Activated T-cell treated with anti-CD3 and anti-CD28 coated beads for 4 hours (primary cell): ENCODE measurements around the gene METTL13.

ENCODE experiments used
- DNase-seq: peaks from one replicate; pipeline ENCODE4 v3.0.0-alpha.2; 2020

Gene METTL13

DNA sequence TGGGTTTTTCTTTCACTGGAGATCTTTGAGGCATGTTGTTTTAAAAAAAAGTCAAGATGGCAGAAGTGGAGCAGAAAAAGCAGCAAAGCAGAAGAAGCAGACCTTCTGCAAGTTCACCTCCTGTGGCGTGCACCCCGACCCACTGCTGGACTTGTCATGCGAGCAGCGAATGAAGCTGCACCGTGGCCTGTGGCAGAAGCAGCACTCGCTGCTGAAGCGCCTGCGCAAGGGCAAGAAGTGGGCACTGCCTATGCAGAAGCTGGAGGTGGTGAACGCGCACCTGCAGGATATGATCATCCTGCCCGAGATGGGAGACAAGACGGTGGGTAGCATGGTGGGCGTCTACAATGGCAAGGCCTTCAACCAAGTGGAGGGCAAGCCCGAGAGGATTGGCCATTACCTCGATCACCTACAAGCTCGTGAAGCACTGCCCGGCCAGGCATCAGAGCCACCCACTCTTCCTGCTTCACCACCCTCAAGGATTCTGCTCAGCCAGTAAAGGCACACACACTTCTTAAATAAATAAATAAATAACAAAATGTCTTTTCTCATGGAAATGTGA lies 22.1 kb downstream of the METTL13 start:
- DNase-seq = no peak

DNA sequence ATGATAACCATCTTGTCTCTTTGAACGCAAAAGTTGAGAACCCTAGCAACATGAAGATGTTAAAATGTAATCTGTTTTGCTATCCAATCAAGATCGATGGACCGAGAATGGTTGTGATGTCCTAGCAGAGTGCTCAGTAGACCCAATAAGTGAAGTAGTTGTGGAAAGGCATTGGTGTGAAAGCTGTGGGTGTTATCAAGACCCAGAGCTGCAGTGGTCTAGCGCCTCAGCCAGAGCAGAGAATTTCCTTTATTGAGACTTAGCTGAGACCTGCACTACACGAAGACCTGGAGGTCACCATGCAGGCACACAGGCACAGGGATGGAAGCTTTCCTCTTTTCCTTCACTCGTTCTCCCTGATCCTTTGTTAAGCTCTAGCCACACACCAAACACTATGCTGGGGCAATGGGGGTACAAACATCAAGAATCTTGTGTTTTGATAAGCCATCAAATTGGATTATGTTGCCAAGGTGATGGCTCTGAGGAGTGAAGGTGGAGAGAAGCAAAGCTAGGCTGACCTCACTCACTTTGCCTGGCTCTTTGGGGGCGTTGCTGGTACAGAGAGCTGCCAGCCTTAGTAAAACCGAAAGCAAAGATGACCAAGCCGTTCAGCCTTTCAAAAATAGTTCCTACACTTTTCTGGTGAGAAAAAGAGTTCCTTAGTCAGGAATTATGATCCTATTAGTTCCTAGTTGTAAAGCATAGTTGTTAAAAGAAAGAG lies 24.1 kb downstream of the METTL13 start:
- no peak for DNase-seq

DNA sequence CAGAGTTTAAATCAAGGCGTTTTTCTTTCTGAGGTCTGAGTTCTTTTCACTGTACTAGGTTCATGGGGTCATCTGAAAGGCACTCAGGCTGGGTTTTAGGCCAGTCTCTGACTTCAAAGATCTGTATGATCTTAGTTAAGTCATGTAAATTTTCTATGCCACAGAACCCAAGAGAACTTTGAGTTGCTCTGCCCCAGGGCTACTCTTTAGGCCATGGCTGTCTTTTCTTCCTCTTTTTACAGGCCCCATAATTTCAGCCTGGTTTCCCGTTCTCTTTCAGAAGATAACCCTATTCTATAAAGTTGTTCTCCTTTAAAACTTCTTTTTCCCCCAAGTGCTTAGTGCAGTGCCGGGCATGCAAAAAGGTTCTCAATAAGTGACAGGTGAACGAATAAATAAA lies 26.1 kb downstream of the METTL13 start:
- DNase-seq = no peak

DNA sequence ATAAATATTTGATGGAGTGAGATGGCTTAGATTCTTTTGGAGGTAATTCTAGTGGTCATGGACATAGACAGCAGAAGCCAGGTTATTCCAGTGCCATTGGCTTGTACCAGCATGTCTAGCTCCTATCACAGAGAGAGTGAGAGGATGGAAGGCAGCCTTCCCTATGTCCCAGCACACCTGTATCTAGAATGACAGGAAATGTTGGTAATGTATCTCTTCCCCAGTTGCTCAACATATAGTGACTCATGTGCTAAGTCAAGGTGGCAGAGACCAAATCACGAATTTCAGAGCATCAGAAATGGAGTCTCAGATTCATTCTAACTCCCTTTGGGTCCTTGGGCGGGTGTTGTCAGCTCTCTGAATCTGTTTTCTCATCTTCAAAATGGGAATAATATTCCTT lies 28.4 kb downstream of the METTL13 start:
- no peak for DNase-seq

DNA sequence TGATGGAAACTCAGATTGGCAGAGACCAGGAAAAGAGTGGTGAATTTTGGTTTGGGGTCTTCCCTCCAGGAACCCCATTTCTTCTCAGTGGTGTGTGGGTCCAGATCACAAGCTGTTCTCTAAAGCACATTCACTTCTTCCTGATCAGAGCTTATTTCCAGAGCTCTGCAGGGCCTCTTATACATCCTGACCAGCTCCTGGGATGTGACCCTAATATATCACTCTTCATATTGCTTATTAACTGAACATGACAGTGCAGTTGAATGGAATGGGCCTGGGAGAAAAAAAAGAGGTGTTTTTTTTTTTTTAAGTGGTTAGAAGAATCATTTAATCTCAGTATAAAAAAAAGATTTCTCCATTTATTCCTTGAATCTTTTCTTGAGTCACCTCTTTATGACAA lies 30.2 kb downstream of the METTL13 start:
- no peak for DNase-seq

DNA sequence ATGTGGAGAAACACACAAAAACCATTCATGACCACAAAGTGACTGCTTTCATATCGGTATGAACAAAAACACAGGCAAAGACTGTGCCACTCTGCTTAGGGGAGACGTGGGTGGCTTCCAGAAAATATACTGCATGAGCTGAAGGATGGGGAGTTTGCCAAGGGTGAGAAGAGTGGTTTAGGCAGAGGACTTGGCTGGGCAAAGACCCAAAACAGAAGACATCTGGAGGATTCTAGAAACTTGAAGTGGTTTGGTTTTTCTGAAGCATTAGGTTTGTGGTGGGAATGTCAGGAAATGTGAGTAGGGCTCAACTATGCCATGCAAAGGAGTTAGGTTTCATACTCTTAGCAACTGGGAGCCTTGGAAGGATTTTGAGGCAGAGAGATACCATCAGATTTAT lies 33.2 kb downstream of the METTL13 start:
- DNase-seq = no peak

DNA sequence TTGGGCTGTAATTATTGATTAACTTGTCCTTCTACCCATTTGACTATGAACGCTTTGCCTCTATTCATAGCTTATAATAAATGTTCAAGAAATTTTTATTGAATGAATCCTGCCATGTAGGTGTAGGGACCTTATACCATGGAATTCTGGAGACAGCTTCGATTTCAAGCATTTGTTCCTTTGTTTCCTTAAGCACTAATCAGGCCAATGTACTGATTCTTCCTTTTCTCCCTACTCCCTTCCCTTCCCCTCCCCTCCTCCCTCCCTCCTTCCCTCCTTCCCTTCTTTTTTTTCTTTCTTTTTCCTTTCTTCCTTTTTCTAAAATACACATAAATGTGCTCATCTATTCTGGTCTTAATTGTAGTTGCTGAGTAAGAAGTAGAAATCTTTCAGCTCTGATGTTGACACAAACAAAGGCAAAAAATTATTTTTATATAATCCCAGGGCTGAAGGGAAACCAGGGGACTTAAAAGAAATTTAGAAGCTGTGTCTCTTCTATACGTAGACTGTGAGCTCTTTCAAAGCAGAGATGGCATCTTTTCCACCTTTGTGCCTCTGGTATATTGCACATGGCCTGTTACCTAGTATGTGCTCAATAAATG lies 34.9 kb downstream of the METTL13 start:
- no peak for DNase-seq

DNA sequence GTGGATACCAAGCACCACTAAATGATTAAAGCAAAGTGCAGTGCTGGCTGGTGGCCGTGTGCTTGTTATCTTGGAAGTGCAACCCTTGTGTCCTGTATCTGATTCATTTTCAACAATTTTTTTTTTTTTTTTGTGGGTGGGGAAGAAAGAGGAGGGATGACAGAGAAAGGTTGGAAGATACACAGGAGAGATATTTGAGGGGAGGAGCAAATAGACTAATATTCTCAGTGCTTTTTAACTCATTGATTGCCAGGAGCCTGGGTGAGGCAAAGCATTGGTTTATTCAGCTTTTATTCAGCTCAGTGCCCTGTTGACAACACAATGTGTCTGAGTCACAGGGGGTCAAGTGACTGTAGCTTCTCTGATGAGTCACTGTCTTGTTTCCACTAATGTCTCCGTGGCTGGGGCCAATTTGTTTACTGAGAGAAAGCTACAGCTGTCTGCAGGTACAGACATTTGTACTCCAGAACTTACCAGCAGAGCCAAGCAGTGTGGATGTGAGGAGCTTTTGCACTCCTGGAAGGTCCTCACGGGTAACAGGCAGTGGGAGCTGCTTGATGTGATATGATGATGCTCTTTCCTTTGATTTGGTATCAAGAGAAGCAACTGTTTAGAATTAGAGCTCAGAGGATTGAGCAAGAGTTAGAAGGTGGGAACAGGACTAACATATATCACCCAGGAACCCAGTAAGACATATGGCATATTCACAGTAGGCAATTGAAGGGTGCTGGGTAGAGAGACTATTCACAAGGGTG lies 36.2 kb downstream of the METTL13 start:
- no peak for DNase-seq

DNA sequence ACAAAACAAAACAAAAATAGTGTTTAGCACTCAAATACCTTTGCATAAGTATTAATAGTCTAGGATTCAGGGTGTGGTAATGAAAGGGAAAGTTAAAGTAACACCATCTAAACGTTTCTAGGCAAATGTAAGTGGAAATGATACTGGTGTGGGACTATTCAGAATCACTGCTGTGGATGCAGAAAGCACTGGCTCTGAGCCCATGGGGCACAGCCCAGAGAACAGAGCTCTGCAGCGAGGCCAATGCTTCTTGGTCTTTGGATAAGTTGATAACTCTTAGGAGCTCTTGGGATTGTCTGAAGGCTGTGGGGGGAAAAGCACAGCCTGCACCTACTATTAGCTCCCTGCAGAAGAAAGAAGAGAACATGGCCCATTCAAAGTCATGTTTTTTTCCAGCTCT lies 38.5 kb downstream of the METTL13 start:
- DNase-seq = no peak

DNA sequence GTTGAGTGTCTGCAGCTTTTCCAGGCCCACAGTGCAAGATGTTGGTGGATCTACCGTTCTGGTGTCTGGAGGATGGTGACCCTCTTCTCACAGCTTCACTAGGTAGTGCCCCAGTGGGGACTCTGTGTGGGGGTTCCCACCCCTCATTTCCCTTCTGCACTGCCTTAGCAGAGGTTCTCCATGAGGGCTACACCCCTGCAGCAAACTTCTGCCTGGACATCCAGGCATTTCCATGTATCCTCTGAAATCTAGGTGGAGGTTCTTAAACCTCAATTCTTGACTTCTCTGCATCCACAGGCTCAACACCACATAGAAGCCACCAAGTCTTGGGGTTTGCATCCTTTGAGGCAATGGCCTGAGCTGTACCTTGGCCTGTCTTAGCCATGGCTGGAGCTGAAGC lies 45.5 kb downstream of the METTL13 start:
- no peak for DNase-seq

DNA sequence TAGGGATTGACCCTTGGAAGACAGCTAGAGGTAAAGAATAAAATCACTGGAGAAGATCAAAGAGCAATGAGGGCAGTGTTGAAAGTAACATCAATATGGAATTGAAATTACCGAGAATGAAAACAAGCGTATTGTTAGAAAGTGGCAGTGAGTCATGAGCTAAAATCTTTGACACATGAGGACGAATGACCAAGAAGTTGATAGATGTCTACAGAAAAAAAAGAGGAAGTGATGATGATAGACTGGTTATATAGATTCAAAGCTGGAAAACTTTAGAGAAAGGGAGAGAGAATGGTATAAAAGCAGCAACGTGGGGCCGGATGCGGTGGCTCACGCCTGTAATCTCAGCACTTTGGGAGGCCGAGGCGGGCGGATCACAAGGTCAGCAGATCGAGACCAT lies 47.3 kb downstream of the METTL13 start:
- DNase-seq = no peak

DNA sequence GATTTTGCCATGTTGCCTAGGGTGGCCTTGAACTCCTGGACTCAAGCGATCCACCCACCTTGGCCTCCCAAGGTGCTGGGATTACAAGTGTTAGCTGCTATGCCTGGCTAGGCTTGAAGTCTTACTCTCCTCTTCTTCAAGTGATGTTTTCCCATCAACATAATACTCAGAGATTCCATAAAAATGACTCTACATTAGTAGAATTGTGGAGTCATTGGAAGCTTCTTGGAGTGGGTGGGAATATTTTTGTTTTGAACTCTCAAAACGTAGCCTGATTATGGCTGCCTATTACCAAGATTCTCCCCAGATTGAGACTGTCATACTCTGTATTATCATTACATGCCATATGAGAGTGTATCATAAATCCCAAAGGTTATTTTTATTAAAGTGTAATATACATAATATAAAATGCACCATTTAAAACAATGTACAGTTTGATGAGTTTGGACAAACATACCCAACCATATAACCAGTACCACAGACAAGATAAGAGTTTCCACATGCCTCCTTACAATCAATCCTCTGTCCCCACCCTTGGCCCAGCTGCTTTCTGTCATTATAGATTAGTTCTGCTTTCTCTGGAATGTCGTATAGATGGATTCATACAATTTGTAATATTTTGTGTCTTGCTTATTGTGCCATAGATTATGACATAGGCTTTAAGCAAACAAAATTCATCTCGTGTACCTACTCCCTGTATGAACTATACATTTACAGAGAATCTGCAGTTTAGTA lies 51.8 kb downstream of the METTL13 start:
- DNase-seq = no peak

DNA sequence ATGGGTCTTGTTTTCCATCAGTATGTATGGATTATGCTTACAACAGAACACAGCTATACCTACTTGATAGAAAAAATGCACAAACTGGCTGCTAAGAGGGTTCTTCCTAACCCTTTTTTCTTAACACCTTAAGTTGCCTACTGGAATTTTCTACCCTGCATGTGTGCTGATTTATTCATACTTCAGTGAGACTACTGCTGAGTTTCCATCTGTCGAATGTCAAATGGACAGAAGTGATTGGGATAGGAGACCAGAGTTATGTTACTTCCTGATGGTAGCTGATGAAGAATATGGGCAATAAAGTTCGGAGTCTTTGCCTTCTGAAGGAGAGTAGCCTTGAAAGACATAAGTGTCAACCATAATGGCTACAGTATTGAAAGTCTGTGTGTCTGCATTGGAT lies 53.4 kb downstream of the METTL13 start:
- DNase-seq = no peak

DNA sequence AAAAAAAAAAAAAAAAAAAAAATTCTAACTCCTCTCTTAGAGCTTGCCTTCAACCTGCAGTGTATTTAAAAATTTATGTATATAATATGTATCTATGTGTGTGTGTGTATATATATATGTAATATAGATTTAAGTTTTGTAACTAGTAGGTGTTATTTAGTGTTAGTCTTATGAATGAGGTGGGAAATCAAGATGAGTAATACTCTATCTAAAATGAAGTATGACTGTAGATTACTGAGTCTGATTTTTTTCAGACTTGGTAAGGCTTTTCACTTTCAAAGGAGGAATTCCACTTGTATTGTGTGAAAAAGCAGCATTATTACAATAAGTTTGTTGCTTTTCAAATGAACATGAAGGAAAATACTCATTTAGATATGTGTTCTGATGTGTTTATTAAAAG lies 54.4 kb downstream of the METTL13 start:
- no peak for DNase-seq

DNA sequence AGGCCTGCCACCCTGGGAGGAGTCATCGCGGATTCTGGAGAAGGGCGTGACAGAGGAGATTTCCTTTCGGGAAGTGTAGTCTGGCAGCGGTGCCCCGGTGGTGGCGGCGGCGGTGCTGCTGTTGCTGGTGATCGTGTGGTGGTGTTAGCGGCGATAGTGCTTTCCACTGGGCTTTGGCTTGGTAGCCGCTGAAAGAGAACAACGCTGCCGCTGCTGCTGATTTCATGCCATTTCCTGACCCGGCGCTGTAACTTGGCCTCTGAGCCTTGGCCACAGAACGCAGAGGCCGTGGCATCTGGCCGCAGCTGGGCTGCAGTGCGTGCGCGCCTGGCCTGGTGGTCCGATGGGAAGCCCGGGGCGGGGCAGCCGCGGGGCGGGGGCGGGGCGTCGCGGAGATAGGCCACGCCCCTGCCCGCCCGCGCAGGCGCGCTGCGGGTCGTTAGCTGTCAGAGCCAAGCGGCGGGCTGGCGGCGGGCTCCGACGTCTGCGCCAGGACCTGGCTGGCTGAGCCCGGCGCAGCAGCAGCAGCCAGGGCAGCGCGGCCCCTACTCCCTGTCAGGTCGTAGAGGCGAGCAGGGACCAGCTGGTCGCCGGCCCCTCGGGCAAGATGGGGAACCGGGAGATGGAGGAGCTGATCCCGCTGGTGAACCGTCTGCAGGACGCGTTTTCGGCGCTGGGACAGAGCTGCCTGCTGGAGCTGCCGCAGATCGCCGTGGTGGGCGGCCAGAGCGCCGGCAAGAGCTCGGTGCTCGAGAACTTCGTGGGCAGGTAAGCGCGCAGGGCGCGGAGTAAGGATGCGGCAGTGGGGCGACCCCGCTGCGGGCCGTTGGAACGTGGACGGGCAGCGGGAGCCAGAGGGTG lies 59.8 kb downstream of the METTL13 start, which contains the start of gene DNM3:
Gene DNM3 (plus strand): TSS at position 449 of the 861 bp plus-strand sequence. CDS start 159 bp downstream, at position 608.
- DNase-seq = peak; percentile 67

DNA sequence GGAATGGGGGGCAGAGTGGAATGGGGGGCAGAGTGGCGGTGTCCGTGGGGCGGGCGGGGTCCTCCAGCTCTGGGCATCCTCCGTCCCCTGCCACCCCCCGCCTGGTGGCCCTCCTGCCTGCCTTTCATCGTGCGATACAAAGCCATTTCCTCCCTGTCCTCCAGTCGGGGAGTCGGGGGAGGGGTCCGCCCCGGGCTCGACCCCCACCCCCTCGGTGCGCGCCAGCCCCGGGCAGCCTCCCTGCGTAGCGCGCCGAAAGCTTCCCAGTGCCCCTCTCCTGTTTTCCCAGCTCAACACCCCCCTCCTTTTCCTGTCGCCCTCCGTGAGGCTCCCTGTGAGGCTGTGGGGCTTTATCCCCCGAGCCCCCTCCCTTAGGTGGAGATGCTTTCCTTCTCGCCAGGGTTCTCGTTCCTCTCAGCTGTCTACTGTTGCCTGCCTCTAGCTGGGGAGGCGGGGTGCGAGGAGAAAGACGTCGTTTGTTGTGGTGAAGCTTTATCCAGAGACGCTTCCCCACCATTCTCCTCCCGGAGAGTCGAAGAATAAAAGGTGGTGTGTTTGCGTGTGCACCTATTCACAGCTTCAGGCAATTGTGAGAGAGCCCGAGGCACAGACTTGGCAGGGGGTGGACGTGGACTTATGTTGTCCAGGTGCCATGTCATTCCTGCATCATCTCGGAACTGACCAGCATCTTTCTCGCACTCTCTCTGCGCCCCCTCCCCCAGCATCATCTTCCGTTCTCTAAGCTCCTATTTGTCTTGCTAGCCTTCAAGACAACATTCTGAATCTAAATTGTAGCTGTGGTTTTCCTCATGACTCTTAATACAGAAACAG lies 60.7 kb downstream of the METTL13 start:
- no peak for DNase-seq

DNA sequence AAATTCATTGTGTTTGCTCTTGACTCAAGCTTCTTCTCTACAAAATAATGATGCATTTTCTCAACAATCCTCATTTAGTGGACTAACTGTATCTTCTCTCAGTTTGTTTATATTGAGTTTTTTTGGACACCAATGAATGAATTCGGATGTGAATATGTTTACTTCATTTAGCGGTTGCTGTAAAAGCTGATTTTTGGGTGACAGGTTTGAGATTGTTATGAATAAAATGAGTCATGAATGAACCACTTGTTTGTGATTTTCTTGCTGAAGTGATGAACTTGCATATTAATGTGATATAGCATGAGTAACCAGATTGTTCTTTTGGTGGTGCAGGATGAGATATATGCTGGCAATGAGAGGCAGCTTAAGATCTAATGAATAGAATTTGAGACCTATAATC lies 62.9 kb downstream of the METTL13 start:
- DNase-seq = no peak

DNA sequence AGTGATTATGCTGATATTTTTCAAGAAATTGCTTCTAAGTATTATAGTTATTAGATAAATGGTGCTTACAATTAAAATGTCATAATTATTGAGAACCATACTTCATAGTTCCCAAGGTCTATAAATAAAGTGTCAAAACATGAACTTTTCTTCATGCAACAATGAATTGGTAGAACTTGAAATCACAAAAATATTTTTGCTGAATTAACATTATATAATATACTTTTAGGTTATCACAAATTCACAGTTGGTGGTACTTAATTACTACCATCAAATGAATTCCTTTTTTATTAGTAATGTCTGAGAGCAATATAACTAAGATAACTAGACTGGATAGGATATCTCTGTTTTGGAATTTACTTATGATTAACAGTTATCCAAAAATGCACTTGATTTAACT lies 64.5 kb downstream of the METTL13 start:
- no peak for DNase-seq
